ENCODE data around the gene GLRX3.

DNA sequence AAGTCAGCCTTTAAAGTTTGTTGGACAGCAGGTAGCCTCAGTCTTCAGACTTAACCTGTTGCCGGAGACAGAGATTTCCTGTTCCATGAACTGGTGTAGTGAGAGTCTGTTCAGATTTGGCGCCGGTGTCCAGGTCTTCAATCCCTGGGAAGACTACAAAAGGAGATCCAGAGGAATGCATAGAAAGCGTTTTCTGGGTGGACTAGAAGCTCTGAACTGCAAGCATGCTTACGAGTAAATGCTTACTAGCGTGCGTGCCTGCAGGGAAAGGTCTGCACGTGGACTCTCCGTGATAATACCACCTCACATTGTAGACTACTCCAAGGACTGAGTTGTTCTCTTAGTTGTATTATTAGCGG is 878 bp downstream of the GLRX3 start:
- TF ChIP-seq CTCF (IDR thresholded peaks at IDR 0.05; ENCODE audit: low read depth, low read length) (no peak), EZH2phosphoT487 (IDR thresholded peaks at IDR 0.05; ENCODE audit: low read depth) (no peak)
